ENCODE data around the gene GFRA1.

GFRA1 gene

GRCh38 chr10:116278846-116279245 lies 5.8 kb upstream of the GFRA1 start:
- Histone ChIP-seq H3K4me1 (ENCODE audit: control insufficient read depth in 1 of 2, insufficient read depth in 1 of 2, low read depth in 1 of 2, low read length in 1 of 2) (no peaks in the 10 kb centered on the region), H3K36me3 (no peaks in the 10 kb centered on the region), H3K27ac (no peak overlapping the region), H3K9me3 (no peaks in the 10 kb centered on the region), H3K4me3 (ENCODE audit: low read depth in 1 of 2, low read length in 1 of 2) (no peak overlapping the region), H3K27me3 (peaks cover 55% of the 10 kb centered on the region)
- no peak for TF ChIP-seq CTCF (IDR thresholded peaks at IDR 0.05)

GRCh38 chr10:116276981-116277380 lies 4.0 kb upstream of the GFRA1 start:
- Histone ChIP-seq H3K4me1 (ENCODE audit: control insufficient read depth in 1 of 2, insufficient read depth in 1 of 2, low read depth in 1 of 2, low read length in 1 of 2) (peaks cover 0 to 9% of the 10 kb centered on the region in 2 experiments), H3K27me3 (peaks cover 69% of the 10 kb centered on the region), H3K36me3 (no peaks in the 10 kb centered on the region), H3K4me3 (ENCODE audit: low read depth in 1 of 2, low read length in 1 of 2) (no peak overlapping the region), H3K9me3 (no peaks in the 10 kb centered on the region), H3K27ac (no peak overlapping the region)
- no peak for TF ChIP-seq CTCF (IDR thresholded peaks at IDR 0.05)

- H3K4me3 ChIP-seq (ENCODE audit: low read depth in 1 of 2, low read length in 1 of 2), result no peak overlapping the region
- H3K27me3 ChIP-seq, result peaks cover 96% of the 10 kb centered on the region
- peaks cover 0 to 10% of the 10 kb centered on the region in 2 experiments for H3K4me1 ChIP-seq (ENCODE audit: control insufficient read depth in 1 of 2, insufficient read depth in 1 of 2, low read depth in 1 of 2, low read length in 1 of 2)
- no peak overlapping the region for H3K27ac ChIP-seq
- TF ChIP-seq CTCF (IDR thresholded peaks at IDR 0.05), result no peak
- no peaks in the 10 kb centered on the region for H3K9me3 ChIP-seq
- no peaks in the 10 kb centered on the region for H3K36me3 ChIP-seq
Measured at GRCh38 chr10:116274064-116274904, 1.3 kb upstream of the GFRA1 start.

GRCh38 chr10:116271593-116272439 lies 1.2 kb downstream of the GFRA1 start:
- H3K36me3 ChIP-seq, result no peaks in the 10 kb centered on the region
- H3K9me3 ChIP-seq, result no peaks in the 10 kb centered on the region
- no peak overlapping the region for H3K4me3 ChIP-seq (ENCODE audit: low read depth in 1 of 2, low read length in 1 of 2)
- no peak overlapping the region for H3K27ac ChIP-seq
- TF ChIP-seq CTCF (IDR thresholded peaks at IDR 0.05), result no peak
- peaks cover 0 to 10% of the 10 kb centered on the region in 2 experiments for H3K4me1 ChIP-seq (ENCODE audit: control insufficient read depth in 1 of 2, insufficient read depth in 1 of 2, low read depth in 1 of 2, low read length in 1 of 2)
- H3K27me3 ChIP-seq, result peaks cover 100% of the 10 kb centered on the region

GRCh38 chr10:116270771-116271592 lies 2.0 kb downstream of the GFRA1 start:
- Histone ChIP-seq H3K9me3 (no peaks in the 10 kb centered on the region), H3K4me1 (ENCODE audit: control insufficient read depth in 1 of 2, insufficient read depth in 1 of 2, low read depth in 1 of 2, low read length in 1 of 2) (peaks cover 0 to 10% of the 10 kb centered on the region in 2 experiments), H3K27ac (no peak overlapping the region), H3K36me3 (no peaks in the 10 kb centered on the region), H3K4me3 (ENCODE audit: low read depth in 1 of 2, low read length in 1 of 2) (no peak overlapping the region), H3K27me3 (peaks cover 100% of the 10 kb centered on the region)
- no peak for TF ChIP-seq CTCF (IDR thresholded peaks at IDR 0.05)

Measured in neutrophil (primary cell).